ENCODE data around the gene GGACT.
A peak's percentile ranks its signal among the peaks of the same experiment; 100 is the strongest.

Gene GGACT

DNA sequence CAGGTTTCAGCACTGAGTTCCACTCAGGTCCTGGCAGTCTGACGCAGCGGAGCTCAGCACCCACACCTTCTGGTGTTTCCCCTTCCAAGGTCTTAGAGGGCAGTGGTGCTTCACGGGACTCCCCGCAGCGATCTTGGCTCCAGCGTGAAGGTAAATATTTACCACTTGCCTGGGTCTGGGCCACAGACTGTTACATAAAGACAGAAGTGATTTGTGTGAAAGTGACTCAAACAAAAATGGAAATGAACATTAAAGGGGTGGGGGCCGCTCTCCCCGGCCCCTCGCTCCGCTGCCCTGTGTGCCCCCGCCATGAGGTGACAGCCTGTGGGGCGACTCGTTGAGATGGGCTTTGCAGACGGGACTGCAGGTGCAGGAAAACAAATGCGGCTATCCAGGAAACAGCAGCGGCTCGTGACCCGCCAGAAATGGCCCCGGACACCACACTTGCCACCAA is 55.0 kb downstream of the GGACT start:
- no peak for TF ChIP-seq CTCF (IDR thresholded peaks at IDR 0.05; ENCODE audit: control insufficient read depth, extremely low read depth, insufficient read depth)
- DNase-seq (ENCODE audit: low read depth), result peak; percentile 79
- peak overlapping the region; percentile 21; the same call in 1 of the 2 replicates for H3K4me3 ChIP-seq (ENCODE audit: low read depth, low read length)

- TF ChIP-seq CTCF (IDR thresholded peaks at IDR 0.05; ENCODE audit: control insufficient read depth, extremely low read depth, insufficient read depth), result no peak
These were observed 55.7 kb downstream of the GGACT start for GRCh38 chr13:100532836-100533435.

GRCh38 chr13:100532090-100532766 is 56.4 kb downstream of the GGACT start:
- DNase-seq (ENCODE audit: low read depth), result no peak
- no peak for TF ChIP-seq CTCF (IDR thresholded peaks at IDR 0.05; ENCODE audit: control insufficient read depth, extremely low read depth, insufficient read depth)
- H3K4me3 ChIP-seq (ENCODE audit: low read depth, low read length), result no peak overlapping the region

More at GRCh38 chr13:100532836-100533435, 55.7 kb downstream of the GGACT start:
- DNase-seq (ENCODE audit: low read depth), result no peak
- no peak overlapping the region for H3K4me3 ChIP-seq (ENCODE audit: low read depth, low read length)

- no peak overlapping the region for H3K4me3 ChIP-seq (ENCODE audit: low read depth, low read length)
- DNase-seq (ENCODE audit: low read depth), result no peak
- no peak for TF ChIP-seq CTCF (IDR thresholded peaks at IDR 0.05; ENCODE audit: control insufficient read depth, extremely low read depth, insufficient read depth)
These were observed 57.8 kb downstream of the GGACT start for GRCh38 chr13:100530671-100531213.

GRCh38 chr13:100529666-100530377 is 58.8 kb downstream of the GGACT start:
- H3K4me3 ChIP-seq (ENCODE audit: low read depth, low read length), result no peak overlapping the region
- DNase-seq (ENCODE audit: low read depth), result no peak
- TF ChIP-seq CTCF (IDR thresholded peaks at IDR 0.05; ENCODE audit: control insufficient read depth, extremely low read depth, insufficient read depth), result no peak

DNA sequence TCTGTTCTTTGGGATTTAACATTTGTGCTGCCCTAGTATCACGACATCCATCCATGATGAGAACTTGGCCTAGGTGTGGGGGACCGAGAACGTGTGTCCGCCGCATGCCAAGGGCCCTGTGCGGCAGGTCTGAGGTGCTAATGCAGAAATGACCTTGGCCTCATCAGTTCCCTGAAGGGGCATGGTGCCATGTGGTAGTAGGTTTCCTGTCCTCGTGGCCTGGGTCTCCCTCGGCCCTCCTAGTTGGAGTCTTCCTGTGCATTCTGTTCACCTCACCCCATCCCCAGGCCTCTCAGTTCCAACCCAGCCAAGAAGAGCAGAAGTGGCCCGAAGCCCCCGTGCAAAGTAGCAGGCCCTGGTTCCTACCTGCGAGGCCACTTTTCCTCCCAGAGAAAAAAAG is 59.8 kb downstream of the GGACT start:
- DNase-seq (ENCODE audit: low read depth), result no peak
- TF ChIP-seq CTCF (IDR thresholded peaks at IDR 0.05; ENCODE audit: control insufficient read depth, extremely low read depth, insufficient read depth), result no peak
- no peak overlapping the region for H3K4me3 ChIP-seq (ENCODE audit: low read depth, low read length)

Measured in LNCaP clone FGC (cell line).